Cardiac muscle cell (in vitro differentiated cells and primary cell): ENCODE measurements around the gene USP6. TPM values are rescaled to one million over a fixed set of nuclear protein-coding genes. Genes with fewer than 3 reads are reported as not detected.
"Not testable (repeated sequence)": the region's sequence is repeated elsewhere in the genome, so short reads cannot be mapped to it uniquely, and the experiment has no call there.

Source experiments
- DNase-seq, 2 donors: peaks; one replicate each; pipeline versions ENCODE4 v3.0.0 to v3.0.0-alpha.2; 2010 to 2017; ENCODE audit warnings: low read depth in 1 of 2, low spot score in 1 of 2
- H3K27ac ChIP-seq: fragments of 200-600 bp; sonication (generic); 2 replicates; pipeline ENCODE4 v1.5.1; 2016
- H3K27me3 ChIP-seq: fragments of 200-600 bp; sonication (generic); 2 replicates; pipeline ENCODE4 v1.6.0; 2016; ENCODE audit warnings: control low read depth
- H3K36me3 ChIP-seq: fragments of 200-600 bp; sonication (generic); 2 replicates; pipeline ENCODE4 v1.5.1; 2016; ENCODE audit warnings: control low read depth
- H3K4me1 ChIP-seq: fragments of 200-600 bp; sonication (generic); 2 replicates; pipeline ENCODE4 v1.8.1; 2017; ENCODE audit warnings: low read depth, mild to moderate bottlenecking, mixed run types
- H3K4me3 ChIP-seq: fragments of 200-600 bp; sonication (generic); 2 replicates; pipeline ENCODE4 v1.5.1; 2016; ENCODE audit warnings: mild to moderate bottlenecking
- H3K9me3 ChIP-seq: fragments of 200-600 bp; sonication (generic); 2 replicates; pipeline ENCODE4 v1.5.1; 2017; ENCODE audit warnings: low read depth, mild to moderate bottlenecking, control low read depth
- CTCF ChIP-seq: IDR thresholded peaks from 2 replicates; pipeline ENCODE4 v1.5.1; 2012; ENCODE audit warnings: low read depth, mild to moderate bottlenecking, low read length
- polyA plus RNA-seq: library from polyadenylated mRNA; unstranded; fragments of >200 nt; fragmentation: Nextera tagmentation; extraction: Ambion mirVana; gene quantifications from 2 replicates; pipeline ENCODE4 v1.2.1, GENCODE V29; 2016
- total RNA-seq: library from RNA; depleted of rRNA; stranded (reverse); fragments of >200 nt; gene quantifications from 2 replicates; pipeline ENCODE4 v1.2.3, GENCODE V29; 2016

Gene USP6
- total and polyA plus RNA-seq, 2 experiments from 2014 or later, result 0.03 to 0.53 TPM

GRCh38 chr17:5126719-5127488 lies 11.1 kb downstream of the USP6 start:
- TF ChIP-seq CTCF, result no peak
- Histone ChIP-seq H3K9me3 (no peaks in the 10 kb centered on the region), H3K27ac (no peak overlapping the region), H3K36me3 (no peaks in the 10 kb centered on the region), H3K4me3 (no peak overlapping the region), H3K4me1 (no peaks in the 10 kb centered on the region), H3K27me3 (peaks cover 17% of the 10 kb centered on the region)
- DNase-seq, result no peak

- no peaks in the 10 kb centered on the region for H3K9me3 ChIP-seq
- H3K27ac ChIP-seq, result no peak overlapping the region
- no peak for TF ChIP-seq CTCF
- DNase-seq, result no peak
- H3K4me1 ChIP-seq, result no peaks in the 10 kb centered on the region
- H3K36me3 ChIP-seq, result no peaks in the 10 kb centered on the region
- peaks cover 8% of the 10 kb centered on the region for H3K27me3 ChIP-seq
- H3K4me3 ChIP-seq, result no peak overlapping the region
These were observed 12.1 kb downstream of the USP6 start for GRCh38 chr17:5127910-5128309.

- H3K27ac ChIP-seq, DNase-seq, H3K36me3 ChIP-seq, H3K27me3 ChIP-seq, H3K9me3 ChIP-seq, H3K4me3 ChIP-seq, H3K4me1 ChIP-seq: not testable (repeated sequence)
These were observed 12.6 kb downstream of the USP6 start for GRCh38 chr17:5128387-5128786.

- H3K27me3 ChIP-seq, result no peaks in the 10 kb centered on the region
- no peak overlapping the region for H3K4me3 ChIP-seq
- no peak overlapping the region for H3K27ac ChIP-seq
- no peaks in the 10 kb centered on the region for H3K9me3 ChIP-seq
- H3K4me1 ChIP-seq, result no peaks in the 10 kb centered on the region
- no peaks in the 10 kb centered on the region for H3K36me3 ChIP-seq
- TF ChIP-seq CTCF, result no peak
- no peak for DNase-seq
These were observed 13.2 kb downstream of the USP6 start for GRCh38 chr17:5128905-5129535.

- not testable (repeated sequence) for DNase-seq, H3K4me3 ChIP-seq, H3K27ac ChIP-seq, H3K36me3 ChIP-seq, H3K4me1 ChIP-seq, H3K27me3 ChIP-seq, H3K9me3 ChIP-seq
These were observed 13.9 kb downstream of the USP6 start for GRCh38 chr17:5129770-5130169.

GRCh38 chr17:5130261-5130660 lies 14.4 kb downstream of the USP6 start:
- not testable (repeated sequence) for H3K36me3 ChIP-seq, DNase-seq, H3K27ac ChIP-seq, H3K4me1 ChIP-seq, H3K4me3 ChIP-seq, H3K9me3 ChIP-seq, H3K27me3 ChIP-seq

- H3K9me3 ChIP-seq, result not testable (repeated sequence)
These were observed 14.9 kb downstream of the USP6 start for GRCh38 chr17:5130687-5131086.

More at GRCh38 chr17:5130687-5131086, 14.9 kb downstream of the USP6 start:
- H3K36me3 ChIP-seq, DNase-seq, H3K4me3 ChIP-seq, H3K27ac ChIP-seq, H3K27me3 ChIP-seq, H3K4me1 ChIP-seq: not testable (repeated sequence)
